Uterus (tissue), 4 donors: ENCODE data around the gene DUS4L. TPM values are rescaled to one million over a fixed set of nuclear protein-coding genes. Genes with fewer than 3 reads are reported as not detected.

Source experiments
- DNase-seq, 2 donors: peaks; one replicate each; pipeline ENCODE4 v3.0.0-alpha.2; 2019 to 2020
- H3K27ac ChIP-seq, 2 donors: fragments of 200-600 bp; sonication (generic); 1 replicate in 1 of 2; 2 replicates in 1 of 2; pipeline ENCODE4 v1.5.1; 2016 to 2018
- H3K27me3 ChIP-seq, 2 donors: fragments of 200-600 bp; sonication (generic); one replicate each; pipeline ENCODE4 v1.5.1; 2018 to 2019; ENCODE audit warnings: control low read depth in 1 of 2
- H3K36me3 ChIP-seq, 2 donors: fragments of 200-600 bp; sonication (generic); one replicate each; pipeline ENCODE4 v1.5.1; 2019; ENCODE audit warnings: control low read depth in 1 of 2
- H3K4me1 ChIP-seq, 2 donors: fragments of 200-600 bp; sonication (generic); one replicate each; pipeline ENCODE4 v1.5.1; 2018 to 2019; ENCODE audit warnings: control low read depth in 1 of 2
- H3K4me3 ChIP-seq, 2 donors: fragments of 200-600 bp; sonication (generic); 1 replicate in 1 of 2; 2 replicates in 1 of 2; pipeline ENCODE4 v1.5.1; 2018 to 2019; ENCODE audit warnings: mild to moderate bottlenecking in 1 of 2
- H3K9me3 ChIP-seq, 2 donors: fragments of 200-600 bp; sonication (generic); one replicate each; pipeline ENCODE4 v1.5.1; 2019; ENCODE audit warnings: control low read depth in 1 of 2
- CTCF ChIP-seq, 4 experiments: fragments of 200-600 bp in 2 of 4; fragments of 450-650 bp in 2 of 4; sonication (generic) in 2 of 4; IDR thresholded peaks; one replicate each; pipeline ENCODE4 v1.5.1; 2016 to 2019; ENCODE audit warnings: antibody characterized with exemption in 4 of 4, mild to moderate bottlenecking in 2 of 4, moderate library complexity in 1 of 4
- POLR2A ChIP-seq, 2 donors: fragments of 450-650 bp; IDR thresholded peaks; one replicate each; pipeline ENCODE4 v1.6.1; 2016; ENCODE audit warnings: antibody characterized with exemption in 2 of 2, mild to moderate bottlenecking in 1 of 2, moderate library complexity in 1 of 2
- intact Hi-C: fragments of 100-400 bp; cut with DNase I; formaldehyde crosslinking; loops from one replicate; pipeline ENCODE4 v1.15.1; 2023; ENCODE audit warnings: low total_unique reads
- total RNA-seq, 4 donors: library from RNA; depleted of rRNA in 3 of 4; stranded (reverse); fragments of >200 nt in 3 of 4; gene quantifications; one replicate each; pipeline versions ENCODE4 v1.1.0 to v1.2.4, GENCODE V29; 2014 to 2023
- donor health status: DM: yes; HTN: yes; CAD: no.

DUS4L gene
- total RNA-seq, 4 donors from 2014 or later = 5.4 to 16.8 (median 10.0) TPM; not detected in 1

- TF ChIP-seq CTCF (IDR thresholded peaks at IDR 0.05) = no peak
- no peak for TF ChIP-seq POLR2A (IDR thresholded peaks at IDR 0.05)
- Histone ChIP-seq H3K36me3 (no peaks in the 10 kb centered on the region), H3K27me3 (no peaks in the 10 kb centered on the region), H3K9me3 (no peaks in the 10 kb centered on the region), H3K27ac (peak overlapping the region in 1 of 2 donors; percentile 63), H3K4me3 (no peak overlapping the region), H3K4me1 (peaks cover 0 to 9% of the 10 kb centered on the region in 2 donors)
- intact Hi-C loops = no loop called here
- DNase-seq = no peak
These were observed 28.7 kb downstream of the DUS4L start for GRCh38 chr7:107592361-107593024.

- intact Hi-C loops = no loop called here
- H3K27me3 ChIP-seq = no peaks in the 10 kb centered on the region
- TF ChIP-seq POLR2A (IDR thresholded peaks at IDR 0.05) (no peak), CTCF (IDR thresholded peaks at IDR 0.05) (no peak)
- no peak overlapping the region for H3K27ac ChIP-seq
- H3K4me1 ChIP-seq = peaks cover 0 to 9% of the 10 kb centered on the region in 2 donors
- H3K36me3 ChIP-seq = no peaks in the 10 kb centered on the region
- no peaks in the 10 kb centered on the region for H3K9me3 ChIP-seq
- no peak for DNase-seq
- no peak overlapping the region for H3K4me3 ChIP-seq
These were observed 29.2 kb downstream of the DUS4L start for GRCh38 chr7:107593025-107593410.

GRCh38 chr7:107594961-107595737 lies 31.4 kb downstream of the DUS4L start:
- peak overlapping the region; percentile 83 to 84 for H3K27ac ChIP-seq
- no peaks in the 10 kb centered on the region for H3K36me3 ChIP-seq
- no peak for TF ChIP-seq POLR2A (IDR thresholded peaks at IDR 0.05)
- TF ChIP-seq CTCF (IDR thresholded peaks at IDR 0.05) = no peak
- no peak overlapping the region for H3K4me3 ChIP-seq
- intact Hi-C loops = no loop called here
- H3K4me1 ChIP-seq = peaks cover 0 to 9% of the 10 kb centered on the region in 2 donors
- H3K9me3 ChIP-seq = no peaks in the 10 kb centered on the region
- peak in 1 of 2 donors; percentile 34 for DNase-seq
- no peaks in the 10 kb centered on the region for H3K27me3 ChIP-seq

- no peak for DNase-seq
- Histone ChIP-seq H3K4me3 (no peak overlapping the region), H3K4me1 (peaks cover 0 to 9% of the 10 kb centered on the region in 2 donors), H3K27me3 (no peaks in the 10 kb centered on the region), H3K36me3 (no peaks in the 10 kb centered on the region), H3K9me3 (no peaks in the 10 kb centered on the region), H3K27ac (peak overlapping the region; percentile 83 to 84)
- intact Hi-C loops = no loop called here
- no peak for TF ChIP-seq CTCF (IDR thresholded peaks at IDR 0.05)
- TF ChIP-seq POLR2A (IDR thresholded peaks at IDR 0.05) = no peak
These were observed 33.3 kb downstream of the DUS4L start for GRCh38 chr7:107596881-107597581.

- intact Hi-C loops = no loop called here
- no peak for DNase-seq
- Histone ChIP-seq H3K4me1 (peaks cover 0 to 9% of the 10 kb centered on the region in 2 donors), H3K27ac (no peak overlapping the region), H3K4me3 (no peak overlapping the region), H3K36me3 (no peaks in the 10 kb centered on the region), H3K27me3 (no peaks in the 10 kb centered on the region), H3K9me3 (no peaks in the 10 kb centered on the region)
- no peak for TF ChIP-seq POLR2A (IDR thresholded peaks at IDR 0.05)
- no peak for TF ChIP-seq CTCF (IDR thresholded peaks at IDR 0.05)
These were observed 33.8 kb downstream of the DUS4L start for GRCh38 chr7:107597582-107597916.
